HG03103 (cell line): ENCODE data around the gene NCAPH2.

Source experiments
- ATAC-seq: cut with Tn5 transposase; IDR thresholded peaks from one replicate; pipeline ENCODE4 v1.9.1; 2021; ENCODE audit warnings: low read depth; ENCODE audit not compliant: unreplicated experiment

NCAPH2 gene

DNA sequence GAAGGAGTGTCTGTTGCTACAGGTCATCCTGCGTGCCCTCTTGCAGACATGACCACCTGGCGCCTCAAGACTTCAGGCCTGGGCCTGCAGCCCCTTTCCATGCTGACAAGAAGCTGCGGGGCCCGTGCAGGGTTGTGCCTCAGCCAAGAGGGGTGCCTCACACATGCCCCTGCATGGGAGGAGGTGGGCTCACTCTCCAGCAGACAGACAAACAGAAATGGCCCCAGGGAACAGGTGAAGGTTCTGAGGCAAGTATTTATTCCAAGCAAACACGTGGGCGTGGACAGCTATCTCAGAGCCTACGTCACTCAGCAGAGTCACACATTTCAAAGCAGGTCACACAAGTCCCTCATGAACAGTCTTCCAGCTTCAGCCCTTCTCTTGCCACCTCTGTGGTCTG is 60.6 kb downstream of the NCAPH2 start:
- ATAC-seq, result no peak

DNA sequence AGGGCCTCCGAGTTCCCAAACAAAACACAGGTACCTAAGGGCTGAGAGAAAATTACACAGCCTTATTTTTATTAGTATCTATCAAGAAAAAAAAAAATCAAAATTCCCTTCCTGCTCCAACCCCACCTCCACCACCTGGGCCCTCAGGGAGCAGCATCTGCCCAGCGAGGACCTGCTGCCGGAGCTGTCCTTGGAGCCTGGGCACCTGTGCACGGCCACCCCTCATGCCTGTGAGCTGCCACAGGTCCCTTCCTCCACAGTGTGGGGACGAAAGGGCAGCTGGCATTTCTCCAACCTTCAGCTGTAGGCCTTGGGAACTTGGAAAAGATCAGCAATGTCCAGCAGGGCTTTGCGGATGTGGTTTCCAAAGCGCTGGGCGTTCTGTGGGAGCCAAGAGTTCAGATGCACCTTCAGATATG is 61.0 kb downstream of the NCAPH2 start:
- ATAC-seq, result no peak

DNA sequence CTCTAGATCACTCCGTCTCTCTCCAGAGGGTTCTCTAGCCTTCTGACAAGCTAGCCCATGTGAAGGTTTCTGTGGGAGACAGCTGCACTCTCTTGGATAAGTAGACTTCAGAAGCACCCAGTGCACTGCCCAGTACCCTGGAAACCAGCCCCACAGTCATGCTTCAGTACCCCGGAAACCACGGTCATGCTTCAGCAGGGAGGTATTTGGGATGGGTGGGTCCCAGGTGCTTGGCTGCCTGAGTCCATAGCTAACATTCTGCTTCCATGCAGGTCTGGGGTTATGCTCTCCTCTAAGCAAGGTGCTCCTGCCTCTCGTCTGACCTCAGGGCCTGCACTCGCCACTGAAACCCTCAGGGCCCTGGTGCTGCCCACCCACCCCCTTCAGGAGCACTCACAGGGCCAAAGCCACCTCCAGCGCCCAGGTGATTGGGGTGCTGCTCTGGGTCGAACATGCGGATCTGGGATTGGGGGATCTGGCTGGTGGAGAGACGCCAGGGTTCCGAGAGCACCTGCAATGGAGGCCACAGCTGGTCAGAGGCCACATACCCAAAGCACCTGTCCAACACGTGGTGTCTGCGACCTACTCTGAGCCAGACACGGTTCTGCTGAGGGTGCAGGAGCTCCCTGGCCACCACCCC is 62.0 kb downstream of the NCAPH2 start:
- ATAC-seq, result no peak

DNA sequence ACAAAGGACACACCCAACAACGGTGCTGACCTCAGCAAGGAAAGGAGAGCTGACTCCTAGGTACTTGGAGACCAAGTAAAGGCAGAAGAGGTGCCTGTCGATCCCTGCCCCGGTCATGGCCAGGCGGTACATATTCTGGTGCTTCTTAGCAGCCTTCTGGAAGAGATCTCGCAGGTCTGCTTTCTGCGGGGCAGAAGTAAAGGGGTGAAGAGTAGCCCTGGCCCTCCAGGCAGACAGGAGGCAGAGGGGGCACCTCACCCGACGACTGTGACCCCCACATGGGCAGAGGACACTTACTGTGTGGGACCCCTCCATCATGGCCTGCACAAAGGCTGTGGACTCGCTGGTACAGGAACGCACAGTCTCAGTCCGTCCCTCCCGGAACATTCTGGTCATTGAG is 62.8 kb downstream of the NCAPH2 start:
- ATAC-seq, result no peak

DNA sequence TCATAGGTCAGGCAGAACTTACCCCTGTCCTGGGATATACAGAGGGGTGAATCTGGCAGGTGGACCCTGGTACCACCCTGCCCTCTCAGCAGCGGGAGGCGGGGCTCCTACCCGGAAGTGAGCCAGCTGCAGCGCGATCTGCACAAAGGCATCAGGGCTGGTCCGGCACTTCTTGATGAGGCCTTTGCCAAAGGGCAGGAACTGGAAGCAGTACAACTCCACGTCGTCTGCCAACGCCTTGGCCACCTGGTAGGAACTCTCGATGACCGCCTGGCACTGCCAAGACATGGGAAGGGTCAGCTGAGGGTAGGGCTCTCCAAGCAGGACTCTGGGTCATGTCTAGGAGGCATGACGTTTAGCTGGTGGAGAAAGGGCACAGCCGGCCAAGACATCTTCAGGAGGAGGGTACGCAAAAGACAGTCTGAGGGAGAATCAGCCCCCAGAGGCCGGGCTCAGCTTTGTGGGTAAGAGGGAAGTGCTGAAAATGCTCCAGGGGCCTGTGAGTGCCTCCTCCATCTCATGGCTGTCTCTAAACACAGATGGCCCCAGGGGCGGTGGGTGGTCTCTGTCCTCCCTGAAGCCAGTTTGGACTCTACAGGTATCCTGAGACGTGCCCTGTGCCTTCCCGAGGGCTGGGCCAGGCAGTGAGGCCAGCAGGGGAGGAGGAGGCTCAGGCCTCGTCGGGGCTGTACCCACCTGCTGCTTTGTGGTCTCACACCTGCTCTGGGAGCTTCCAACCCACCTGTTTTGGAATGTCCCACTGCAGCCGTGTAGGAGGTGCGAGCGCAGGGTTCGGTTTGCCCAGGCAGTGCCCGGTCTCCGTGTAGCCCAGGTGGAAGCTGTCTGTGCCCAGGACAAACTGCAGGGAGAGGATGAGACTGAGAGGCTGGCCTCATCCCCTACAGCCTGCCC is 63.5 kb downstream of the NCAPH2 start:
- ATAC-seq, result no peak

DNA sequence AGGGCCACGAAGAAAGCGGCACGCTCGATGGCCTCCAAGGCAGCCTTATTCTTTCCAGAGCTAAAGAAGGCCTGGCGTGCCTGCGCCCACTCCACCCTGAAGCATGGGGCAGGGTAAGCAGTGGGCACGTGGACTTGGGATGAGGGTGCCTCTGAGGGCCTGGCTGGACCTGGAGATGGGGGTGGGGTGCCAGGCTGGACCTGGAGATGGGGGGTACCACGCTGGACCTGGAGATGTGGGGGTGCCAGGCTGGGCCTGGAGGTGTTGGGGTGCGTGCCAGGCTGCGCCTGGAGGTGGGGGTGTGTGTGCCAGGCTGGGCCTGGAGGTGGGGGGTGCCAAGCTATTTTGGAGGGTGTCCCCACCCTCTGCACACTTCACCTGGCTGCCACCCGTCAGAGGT is 64.9 kb downstream of the NCAPH2 start:
- ATAC-seq, result no peak

DNA sequence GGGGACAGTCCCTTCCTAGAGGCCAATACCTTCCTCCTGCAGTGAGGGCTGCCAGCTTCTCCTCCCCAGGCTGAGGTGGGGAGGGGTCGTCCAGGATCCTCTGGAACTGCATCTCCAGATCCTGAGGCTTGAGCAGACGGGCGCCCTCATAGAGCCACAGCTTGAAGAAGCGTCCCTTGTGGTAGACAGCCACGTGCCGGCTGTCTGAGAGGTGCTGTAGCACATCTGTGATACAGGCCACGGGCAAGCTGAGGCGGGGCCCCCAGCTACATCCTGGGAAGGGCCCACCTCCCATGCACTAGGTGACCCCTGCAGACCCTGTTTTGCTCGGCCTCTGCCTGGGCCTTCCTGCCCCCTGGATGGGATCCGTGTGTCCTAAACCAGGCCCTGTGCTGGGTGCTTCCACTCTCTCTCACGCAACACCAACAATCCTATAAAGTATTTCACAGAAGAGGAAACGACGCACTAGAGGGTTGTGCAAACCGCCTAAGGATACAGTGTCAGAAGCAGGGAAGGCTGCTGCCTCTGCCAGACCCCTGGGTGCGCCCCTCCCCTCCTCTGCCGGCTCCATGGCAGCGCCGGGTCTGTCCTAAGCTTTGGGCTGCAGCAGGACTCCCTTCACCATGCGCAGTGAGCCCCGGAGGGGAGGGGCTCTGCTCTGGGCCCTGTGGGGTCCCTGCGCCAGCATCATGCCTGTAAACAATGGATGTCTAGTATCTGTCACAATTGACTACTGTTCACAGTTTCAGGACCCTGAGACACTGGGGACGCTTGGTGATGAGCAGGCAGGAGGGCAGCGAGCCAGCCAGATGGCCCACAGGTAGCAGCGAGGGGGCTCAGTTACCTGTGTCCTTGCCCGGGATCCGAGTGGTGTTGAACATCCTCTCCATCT is 65.7 kb downstream of the NCAPH2 start:
- no peak for ATAC-seq

DNA sequence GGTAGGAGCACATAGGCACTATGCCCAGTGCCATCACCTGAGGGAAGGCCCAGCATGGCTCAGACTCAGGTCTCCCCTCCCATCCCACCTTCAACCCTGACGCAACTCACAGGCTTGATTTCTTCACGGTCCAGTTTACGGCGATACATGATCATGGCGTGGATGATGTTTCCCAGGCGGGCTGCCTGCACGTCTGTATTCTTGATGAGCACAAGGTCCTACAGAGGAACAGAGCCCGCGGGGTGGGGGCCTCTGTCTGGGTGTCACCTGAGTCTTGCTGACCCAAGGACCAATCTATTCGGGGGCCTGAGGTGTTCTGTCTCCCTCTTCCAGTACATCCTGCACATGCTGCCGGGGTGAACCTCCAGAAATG is 66.3 kb downstream of the NCAPH2 start:
- no peak for ATAC-seq
